OCI-LY3 (cell line): Measurements from ENCODE around the gene CUX1.

Experiments
- H2AFZ ChIP-seq: fragments of 200-600, 300-600 bp; shearing (Covaris generic); 2 replicates; pipeline ENCODE4 v1.6.0; 2014; ENCODE audit warnings: antibody characterized with exemption, low read depth, low read length
- H3K27ac ChIP-seq: fragments of 200-600, 300-600 bp; sonication (generic); 2 replicates; pipeline ENCODE4 v1.5.1; 2014; ENCODE audit warnings: mild to moderate bottlenecking, low read length, moderate library complexity, mixed read lengths
- H3K27me3 ChIP-seq: fragments of 200-600, 300-600 bp; sonication (generic); 2 replicates; pipeline ENCODE4 v1.6.1; 2014; ENCODE audit warnings: low read depth, low read length, mixed read lengths
- H3K36me3 ChIP-seq: fragments of 200-600, 300-600 bp; sonication (generic); replicated peaks from 2 replicates; pipeline ENCODE3; 2014; ENCODE audit warnings: low read depth, low read length, mixed read lengths
- H3K4me1 ChIP-seq: fragments of 300-600, 200-600 bp; sonication (generic); 2 replicates; pipeline ENCODE4 v1.6.1; 2014; ENCODE audit warnings: low read length, mixed read lengths
- H3K4me2 ChIP-seq: fragments of 200-600, 300-600 bp; sonication (generic); 2 replicates; pipeline ENCODE4 v1.6.1; 2014; ENCODE audit warnings: low read length, mixed read lengths
- H3K4me3 ChIP-seq: fragments of 300-600, 200-600 bp; sonication (generic); 2 replicates; pipeline ENCODE4 v1.5.1; 2014; ENCODE audit warnings: antibody characterized with exemption, mild to moderate bottlenecking, low read length, moderate library complexity
- H3K79me2 ChIP-seq: fragments of 300-600, 200-600 bp; shearing (Covaris generic); 2 replicates; pipeline ENCODE4 v1.6.1; 2014; ENCODE audit warnings: mild to moderate bottlenecking, low read length, mixed read lengths
- H3K9ac ChIP-seq: fragments of 300-600, 200-600 bp; shearing (Covaris generic); 2 replicates; pipeline ENCODE4 v1.6.0; 2014; ENCODE audit warnings: mild to moderate bottlenecking, low read length, moderate library complexity
- H3K9me3 ChIP-seq: fragments of 200-600, 300-600 bp; shearing (Covaris generic); 2 replicates; pipeline ENCODE4 v1.6.1; 2014; ENCODE audit warnings: low read length, mixed read lengths; ENCODE audit not compliant: insufficient read depth
- H4K20me1 ChIP-seq: fragments of 200-600, 300-600 bp; sonication (generic); 2 replicates; pipeline ENCODE4 v1.6.1; 2016; ENCODE audit warnings: low read length, mixed read lengths; ENCODE audit not compliant: insufficient read depth
- CTCF ChIP-seq: fragments of 200-600, 300-600 bp; sonication (generic); IDR thresholded peaks from 2 replicates; pipeline ENCODE4 v1.5.1; 2014; ENCODE audit warnings: antibody characterized with exemption, low read length, low read depth
- EZH2phosphoT487 ChIP-seq: fragments of 200-600 bp; shearing (Covaris generic); IDR thresholded peaks from 2 replicates; pipeline ENCODE4 v1.6.1; 2018; ENCODE audit warnings: antibody characterized with exemption, mixed run types, low read depth

CUX1 gene

GRCh38 chr7:102248456-102249395 lies 431.3 kb downstream of the CUX1 start:
- Histone ChIP-seq H3K79me2 (no peaks in the 10 kb centered on the region), H3K4me1 (no peaks in the 10 kb centered on the region), H3K27ac (no peak overlapping the region), H3K36me3 (peaks cover 7% of the 10 kb centered on the region), H2AFZ (no peak overlapping the region), H4K20me1 (no peaks in the 10 kb centered on the region), H3K27me3 (no peaks in the 10 kb centered on the region), H3K9ac (no peak overlapping the region), H3K4me3 (no peak overlapping the region), H3K9me3 (no peaks in the 10 kb centered on the region), H3K4me2 (no peak overlapping the region)
- TF ChIP-seq EZH2phosphoT487 (no peak), CTCF (no peak)

- no peaks in the 10 kb centered on the region for H3K9me3 ChIP-seq
- H3K27me3 ChIP-seq: no peaks in the 10 kb centered on the region
- TF ChIP-seq CTCF (no peak), EZH2phosphoT487 (no peak)
- peaks cover 7% of the 10 kb centered on the region for H3K36me3 ChIP-seq
- H4K20me1 ChIP-seq: no peaks in the 10 kb centered on the region
- H3K4me3 ChIP-seq: no peak overlapping the region
- H3K4me1 ChIP-seq: no peaks in the 10 kb centered on the region
- no peak overlapping the region for H3K9ac ChIP-seq
- H3K79me2 ChIP-seq: no peaks in the 10 kb centered on the region
- no peak overlapping the region for H2AFZ ChIP-seq
- no peak overlapping the region for H3K27ac ChIP-seq
- no peak overlapping the region for H3K4me2 ChIP-seq
Observed at GRCh38 chr7:102251531-102252365, 434.3 kb downstream of the CUX1 start.

GRCh38 chr7:102252366-102252982 lies 435.0 kb downstream of the CUX1 start:
- no peaks in the 10 kb centered on the region for H4K20me1 ChIP-seq
- no peak overlapping the region for H3K9ac ChIP-seq
- no peak overlapping the region for H3K4me3 ChIP-seq
- no peak overlapping the region for H2AFZ ChIP-seq
- no peaks in the 10 kb centered on the region for H3K27me3 ChIP-seq
- no peak overlapping the region for H3K4me2 ChIP-seq
- H3K4me1 ChIP-seq: no peaks in the 10 kb centered on the region
- H3K27ac ChIP-seq: no peak overlapping the region
- no peaks in the 10 kb centered on the region for H3K9me3 ChIP-seq
- no peaks in the 10 kb centered on the region for H3K79me2 ChIP-seq
- TF ChIP-seq CTCF (no peak), EZH2phosphoT487 (no peak)
- H3K36me3 ChIP-seq: peaks cover 7% of the 10 kb centered on the region
